Gastroesophageal sphincter (tissue), 4 donors: ENCODE results near the gene PHLDB3. TPM values are rescaled to one million over a fixed set of nuclear protein-coding genes. Genes with fewer than 3 reads are reported as not detected.

Source experiments
- ATAC-seq: fragments of 150-250 bp; one replicate; pipeline ENCODE4 v1.9.1; 2016; ENCODE audit warnings: mild to moderate bottlenecking, moderate library complexity
- H3K27ac ChIP-seq, 4 donors: fragments of 200-600 bp; sonication (generic) in 3 of 4; 1 replicate in 3 of 4; 2 replicates in 1 of 4; pipeline ENCODE4 v1.5.1; 2016 to 2019
- H3K27me3 ChIP-seq: fragments of 200-600 bp; sonication (generic); one replicate; pipeline ENCODE4 v1.5.1; 2019
- H3K36me3 ChIP-seq, 2 donors: fragments of 200-600 bp; sonication (generic); one replicate each; pipeline ENCODE4 v1.5.1; 2019; ENCODE audit warnings: control low read depth in 1 of 2
- H3K4me1 ChIP-seq, 3 donors: fragments of 200-600 bp; sonication (generic); 1 replicate in 2 of 3; 2 replicates in 1 of 3; pipeline ENCODE4 v1.5.1; 2016 to 2019; ENCODE audit warnings: control low read depth in 2 of 3
- H3K4me3 ChIP-seq, 2 donors: fragments of 200-600 bp; sonication (generic); one replicate each; pipeline ENCODE4 v1.5.1; 2019; ENCODE audit warnings: mild to moderate bottlenecking in 1 of 2, moderate library complexity in 1 of 2
- H3K9me3 ChIP-seq, 3 donors: fragments of 200-600 bp; sonication (generic); one replicate each; pipeline ENCODE4 v1.5.1; 2017 to 2019; ENCODE audit warnings: control low read depth in 2 of 3
- CTCF ChIP-seq, 4 experiments: fragments of 200-600 bp in 2 of 4; fragments of 450-650 bp in 2 of 4; sonication (generic) in 1 of 4; IDR thresholded peaks; one replicate each; pipeline ENCODE4 v1.5.1; 2017 to 2019; ENCODE audit warnings: antibody characterized with exemption in 4 of 4, mild to moderate bottlenecking in 2 of 4, moderate library complexity in 2 of 4
- EP300 ChIP-seq: sonication (generic); formaldehyde crosslinking; IDR thresholded peaks from one replicate; pipeline ENCODE4 v1.6.1; 2017; ENCODE audit warnings: antibody characterized with exemption, mild to moderate bottlenecking
- POLR2A ChIP-seq, 2 donors: fragments of 450-650 bp; IDR thresholded peaks; one replicate each; pipeline ENCODE4 v1.6.1; 2017; ENCODE audit warnings: antibody characterized with exemption in 2 of 2, mild to moderate bottlenecking in 2 of 2, moderate library complexity in 1 of 2
- POLR2AphosphoS5 ChIP-seq: sonication (generic); formaldehyde crosslinking; IDR thresholded peaks from one replicate; pipeline ENCODE4 v1.6.1; 2017; ENCODE audit warnings: antibody characterized with exemption
- WGBS, 2 donors: methylation state at CpG; one replicate each; pipeline ENCODE4 v1.1.5; 2018; ENCODE audit warnings: low coverage in 1 of 2; 5-methylcytosine and 5-hydroxymethylcytosine counted together
- total RNA-seq, 4 donors: library from RNA; depleted of rRNA; stranded (reverse); fragments of >200 nt; gene quantifications; one replicate each; pipeline ENCODE4 v1.1.0, GENCODE V29; 2016

PHLDB3 gene
- total RNA-seq, 4 donors from 2014 or later: 8.8 to 38.1 (median 14.9) TPM

- Histone ChIP-seq H3K27me3 (no peaks in the 10 kb centered on the region), H3K4me3 (peak overlapping the region; percentile 36 to 70), H3K36me3 (peaks cover 0 to 7% of the 10 kb centered on the region in 2 donors), H3K4me1 (peaks cover 0 to 44% (median 14%) of the 10 kb centered on the region in 3 donors), H3K9me3 (no peaks in the 10 kb centered on the region), H3K27ac (peak overlapping the region; percentile 45 to 96 (median 90))
- whole genome bisulfite sequencing, 2 donors: 0% methylated on average over 9 of the region's 16 CpGs; no CpG with 5 or more reads in 1 of the 2 donors
- TF ChIP-seq EP300 (no peak), POLR2AphosphoS5 (no peak), POLR2A (IDR thresholded peaks at IDR 0.05) (no peak), CTCF (IDR thresholded peaks at IDR 0.05) (no peak)
- ATAC-seq: no peak
Measured at GRCh38 chr19:43532571-43532961, 28.0 kb upstream of the PHLDB3 start.

DNA sequence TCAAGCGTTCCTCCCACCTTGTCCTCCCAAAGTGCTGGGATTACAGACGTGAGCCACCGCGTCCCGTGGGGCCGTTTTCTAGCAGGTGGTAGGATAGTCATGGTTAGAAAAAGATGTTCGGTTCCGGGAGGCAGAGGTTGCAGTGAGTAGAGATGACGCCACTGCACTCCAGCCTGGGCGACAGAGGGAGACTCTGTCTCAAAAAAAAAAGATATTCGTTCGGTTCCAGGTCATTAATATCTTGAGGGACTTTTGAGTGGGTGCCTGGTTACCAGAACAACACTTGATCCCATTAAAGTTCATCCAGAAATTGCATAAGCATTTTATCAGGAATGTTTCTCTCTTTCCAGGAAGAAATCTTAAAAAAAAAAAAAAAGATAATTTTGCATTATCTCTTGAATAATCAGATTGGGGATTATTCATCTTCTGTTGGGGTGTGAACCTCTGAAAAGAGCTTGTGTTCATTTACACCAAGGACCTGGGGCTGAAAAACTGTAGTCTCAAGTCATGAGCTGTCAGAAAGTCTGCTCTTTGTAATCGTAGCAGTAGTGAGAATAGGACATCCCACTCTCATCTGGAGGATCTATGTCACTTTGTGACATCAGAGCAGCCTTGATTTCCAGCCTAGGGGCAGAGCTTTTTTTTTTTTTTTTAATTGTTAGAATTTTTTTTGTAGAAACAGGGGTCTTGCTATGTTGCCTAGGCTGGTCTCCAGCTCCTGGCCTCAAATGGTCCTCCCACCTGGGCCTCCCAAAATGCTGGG lies 23.5 kb upstream of the PHLDB3 start:
- peak overlapping the region; percentile 79 to 91 for H3K4me3 ChIP-seq
- H3K27ac ChIP-seq: peak overlapping the region; percentile 82 to 90 (median 89)
- WGBS, 2 donors: 8 to 24% methylated on average over 9 to 12 of the region's 13 CpGs
- no peaks in the 10 kb centered on the region for H3K27me3 ChIP-seq
- no peak for TF ChIP-seq EP300
- TF ChIP-seq POLR2AphosphoS5: peak; percentile 8
- peak; percentile 47 for ATAC-seq
- H3K4me1 ChIP-seq: peaks cover 0 to 59% (median 11%) of the 10 kb centered on the region in 3 donors
- H3K36me3 ChIP-seq: no peaks in the 10 kb centered on the region
- no peaks in the 10 kb centered on the region for H3K9me3 ChIP-seq

- peak; percentile 88 for ATAC-seq
- peak within 1 kb of the TSS; percentile 82 to 90 (median 89) for H3K27ac ChIP-seq
- WGBS, 2 donors: 1 to 11% methylated on average over 17 to 24 of the region's 54 CpGs
- H3K4me3 ChIP-seq: peak within 1 kb of the TSS; percentile 79 to 91
- no peaks in the 10 kb centered on the region for H3K36me3 ChIP-seq
- no peaks in the 10 kb centered on the region for H3K9me3 ChIP-seq
- H3K4me1 ChIP-seq: peaks cover 0 to 51% (median 11%) of the 10 kb centered on the region in 3 donors
- H3K27me3 ChIP-seq: no peaks in the 10 kb centered on the region
- TF ChIP-seq EP300 (no peak), POLR2A (IDR thresholded peaks at IDR 0.05) (peak; percentile 69 to 78), CTCF (IDR thresholded peaks at IDR 0.05) (peak in 1 of 4 experiments; percentile 17), POLR2AphosphoS5 (peak; percentile 78)
Measured at GRCh38 chr19:43526884-43527859, 22.6 kb upstream of the PHLDB3 start, which contains the start of gene ETHE1. Gene ETHE1 (minus strand): TSS chr19:43527201. CDS start chr19:43527177, 24 bp downstream.

DNA sequence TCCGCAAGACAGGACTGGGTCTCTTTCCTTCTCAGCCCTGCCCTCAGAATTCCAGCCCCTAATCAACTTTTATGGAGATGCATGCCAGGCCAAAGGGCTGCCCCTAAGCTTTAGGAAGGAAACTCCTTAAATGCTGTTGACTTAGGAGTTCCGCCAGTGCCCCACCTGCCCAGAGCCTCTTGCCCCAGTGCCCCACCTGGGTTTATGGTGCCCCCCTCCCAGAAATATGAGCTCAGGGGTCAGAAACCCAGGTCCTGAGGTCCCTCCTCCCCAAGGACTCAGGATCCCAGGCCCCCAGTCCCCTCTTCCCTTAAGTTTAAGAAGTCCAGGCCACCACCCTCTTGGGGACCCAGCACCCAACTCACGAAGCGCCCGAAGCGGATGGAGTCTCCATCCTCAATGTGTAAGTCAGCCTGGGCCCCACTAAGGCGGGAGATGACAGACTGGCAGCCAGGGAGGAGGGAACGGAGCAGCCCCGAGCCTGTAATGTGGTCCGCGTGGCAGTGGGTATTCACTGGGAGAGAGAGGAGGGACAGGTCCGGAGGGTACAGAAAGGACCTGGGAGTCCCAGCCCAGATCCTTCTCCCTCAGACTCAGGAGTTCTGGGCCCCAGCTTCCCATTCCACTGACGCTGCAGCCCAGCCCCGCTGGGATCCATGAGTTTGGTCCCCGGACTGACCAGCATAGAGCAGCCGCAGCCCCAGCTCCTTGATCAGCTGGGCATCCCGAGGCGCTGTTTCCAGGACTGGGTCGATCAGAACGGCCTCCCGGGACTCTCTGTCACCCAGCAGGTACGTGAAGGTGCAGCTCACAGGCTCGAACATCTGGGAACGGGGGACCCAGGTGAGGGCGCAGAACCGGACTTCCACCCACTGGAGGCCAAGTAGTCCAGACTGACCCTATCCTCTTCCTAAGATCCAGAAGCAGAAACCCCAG lies 21.6 kb upstream of the PHLDB3 start:
- Histone ChIP-seq H3K36me3 (peaks cover 0 to 4% of the 10 kb centered on the region in 2 donors), H3K9me3 (no peaks in the 10 kb centered on the region), H3K4me1 (peaks cover 0 to 48% (median 11%) of the 10 kb centered on the region in 3 donors), H3K27ac (peak overlapping the region; percentile 82 to 90 (median 89)), H3K27me3 (no peaks in the 10 kb centered on the region), H3K4me3 (peak overlapping the region; percentile 79 to 91)
- peak; percentile 5 for ATAC-seq
- WGBS, 2 donors: 0 to 40% methylated on average over 1 to 8 of the region's 26 CpGs
- no peak for TF ChIP-seq CTCF (IDR thresholded peaks at IDR 0.05)
- TF ChIP-seq POLR2A (IDR thresholded peaks at IDR 0.05): no peak
- TF ChIP-seq EP300: no peak
